Measurements from ENCODE around the gene KCNG2.
"Not testable (repeated sequence)": the region's sequence is repeated elsewhere in the genome, so short reads cannot be mapped to it uniquely, and the experiment has no call there.

KCNG2 gene

DNA sequence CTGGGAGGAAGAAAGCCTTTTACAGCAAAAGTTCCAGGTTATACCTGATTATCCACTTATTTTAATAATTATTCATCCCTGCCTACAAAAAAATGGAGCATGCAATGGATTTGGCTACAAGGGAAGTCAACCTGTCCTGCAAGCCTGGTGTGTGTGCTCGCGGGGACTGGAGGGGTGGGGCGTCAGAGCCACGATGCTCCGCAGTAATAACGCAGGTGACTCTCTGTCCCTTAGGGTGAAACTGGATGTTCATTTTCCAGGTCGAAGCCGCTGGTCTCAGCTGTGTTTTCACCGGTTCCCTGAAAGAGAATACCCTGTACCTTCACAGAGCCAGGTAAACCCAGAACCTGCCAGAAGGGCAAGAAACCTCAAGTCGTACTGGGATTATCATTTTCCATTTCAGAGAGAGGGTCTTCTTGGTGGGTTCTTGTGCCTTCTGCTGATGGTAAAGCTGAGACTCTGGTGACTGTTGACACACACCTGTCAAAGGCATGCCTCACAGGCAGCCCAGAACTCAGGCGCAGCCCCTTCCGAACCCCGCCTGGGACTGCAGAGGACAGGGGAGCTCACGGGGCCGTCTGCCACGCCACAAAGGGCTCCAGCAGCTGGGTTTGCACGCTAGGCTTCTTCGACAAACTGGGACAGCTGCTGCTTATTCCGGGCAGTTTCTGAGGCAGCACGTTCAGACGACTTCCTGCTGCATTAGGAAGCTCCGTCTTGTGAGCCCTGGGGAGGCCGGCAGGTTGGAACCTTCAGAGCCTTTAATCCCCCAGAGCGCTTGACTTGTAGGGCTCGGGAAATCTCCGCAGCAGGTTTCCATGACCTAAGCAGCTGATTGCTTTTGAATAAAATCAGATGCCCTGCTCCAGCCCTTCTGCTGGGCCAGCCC lies 58.6 kb downstream of the KCNG2 start:
- DNase-seq = no peak

DNA sequence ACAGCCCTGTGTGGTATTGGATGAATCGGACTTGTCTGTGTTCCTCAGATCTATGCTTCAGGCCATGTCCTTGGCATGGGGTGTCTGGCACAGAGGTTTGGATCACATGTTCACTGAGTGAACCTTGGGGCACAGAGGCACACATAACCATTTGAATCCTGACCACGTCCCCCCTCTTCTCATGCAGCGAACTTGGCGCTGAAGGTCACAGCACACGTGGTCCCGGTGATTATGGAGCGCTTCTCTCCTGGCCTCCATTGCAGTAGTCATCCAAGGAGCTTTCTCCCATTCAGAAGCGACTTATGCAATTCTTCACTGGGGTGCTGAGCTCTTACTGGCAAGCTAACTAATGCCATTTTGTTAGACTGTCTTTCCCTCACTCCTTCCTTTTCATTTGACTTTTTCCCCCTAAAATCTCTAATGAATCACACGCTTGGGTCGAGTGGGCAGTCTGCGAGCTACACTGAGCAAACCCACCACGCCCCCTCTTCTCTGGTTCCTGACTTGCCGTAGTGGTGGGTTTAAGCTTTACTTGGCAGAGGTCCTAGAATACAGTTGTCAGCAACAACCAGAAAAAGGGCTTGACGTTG lies 59.4 kb downstream of the KCNG2 start:
- DNase-seq = no peak

DNA sequence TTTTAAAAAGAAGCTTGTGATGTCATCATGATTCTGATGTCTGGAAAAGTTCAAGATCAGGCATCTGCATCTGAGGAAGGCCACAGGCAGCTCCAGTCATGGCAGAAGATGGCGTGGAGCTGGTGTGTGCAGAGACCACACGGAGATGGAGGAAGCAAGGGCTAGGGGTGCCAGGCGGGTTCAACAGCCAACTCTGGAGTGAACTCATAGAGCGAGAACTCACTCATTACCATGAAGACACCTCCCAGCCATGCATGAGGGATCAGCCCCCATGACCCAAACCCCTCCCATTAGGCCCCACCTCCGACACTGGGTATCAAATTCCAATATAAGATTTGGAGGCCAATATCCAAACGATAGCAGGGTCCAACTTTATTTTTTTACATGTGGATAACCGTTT lies 61.6 kb downstream of the KCNG2 start:
- DNase-seq = no peak

DNA sequence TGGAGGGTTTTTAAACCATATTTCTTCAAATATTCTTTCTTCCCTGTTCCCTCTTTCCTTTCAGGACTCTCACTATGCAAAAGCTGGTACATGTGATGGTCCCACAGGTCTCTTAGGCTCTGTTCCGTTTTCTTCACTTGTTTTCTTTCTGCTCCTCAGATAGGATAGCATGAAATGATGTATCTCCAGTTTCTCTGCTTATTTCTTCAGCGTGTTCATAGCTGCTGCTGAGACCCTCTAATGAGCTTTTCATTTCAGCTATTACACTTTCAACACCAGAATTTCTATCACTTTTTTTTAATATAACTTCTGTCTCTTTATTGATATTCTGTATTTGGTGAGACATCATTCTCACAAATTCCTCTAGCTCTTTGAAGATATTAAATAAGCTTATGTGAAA lies 63.9 kb downstream of the KCNG2 start:
- DNase-seq = no peak

DNA sequence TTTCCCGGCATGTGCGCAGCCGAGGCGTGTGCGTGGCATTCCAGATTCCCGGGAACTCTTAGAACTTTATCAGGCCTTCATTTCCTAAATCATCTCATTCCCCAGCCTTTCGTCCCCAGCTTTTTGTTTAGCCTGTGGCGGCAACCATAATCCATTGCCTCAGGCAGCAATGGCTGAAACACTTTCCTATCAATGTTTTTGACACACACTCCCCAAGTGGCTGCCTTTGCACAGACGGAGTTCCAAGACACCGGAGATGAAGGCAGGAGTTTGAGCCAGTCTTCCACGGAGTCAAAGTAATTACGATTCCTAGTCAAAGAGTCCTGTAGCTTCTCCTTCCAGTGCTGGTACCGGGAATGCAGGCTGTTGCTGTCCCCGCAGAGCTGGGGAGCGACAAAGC lies 64.8 kb downstream of the KCNG2 start:
- DNase-seq = no peak

DNA sequence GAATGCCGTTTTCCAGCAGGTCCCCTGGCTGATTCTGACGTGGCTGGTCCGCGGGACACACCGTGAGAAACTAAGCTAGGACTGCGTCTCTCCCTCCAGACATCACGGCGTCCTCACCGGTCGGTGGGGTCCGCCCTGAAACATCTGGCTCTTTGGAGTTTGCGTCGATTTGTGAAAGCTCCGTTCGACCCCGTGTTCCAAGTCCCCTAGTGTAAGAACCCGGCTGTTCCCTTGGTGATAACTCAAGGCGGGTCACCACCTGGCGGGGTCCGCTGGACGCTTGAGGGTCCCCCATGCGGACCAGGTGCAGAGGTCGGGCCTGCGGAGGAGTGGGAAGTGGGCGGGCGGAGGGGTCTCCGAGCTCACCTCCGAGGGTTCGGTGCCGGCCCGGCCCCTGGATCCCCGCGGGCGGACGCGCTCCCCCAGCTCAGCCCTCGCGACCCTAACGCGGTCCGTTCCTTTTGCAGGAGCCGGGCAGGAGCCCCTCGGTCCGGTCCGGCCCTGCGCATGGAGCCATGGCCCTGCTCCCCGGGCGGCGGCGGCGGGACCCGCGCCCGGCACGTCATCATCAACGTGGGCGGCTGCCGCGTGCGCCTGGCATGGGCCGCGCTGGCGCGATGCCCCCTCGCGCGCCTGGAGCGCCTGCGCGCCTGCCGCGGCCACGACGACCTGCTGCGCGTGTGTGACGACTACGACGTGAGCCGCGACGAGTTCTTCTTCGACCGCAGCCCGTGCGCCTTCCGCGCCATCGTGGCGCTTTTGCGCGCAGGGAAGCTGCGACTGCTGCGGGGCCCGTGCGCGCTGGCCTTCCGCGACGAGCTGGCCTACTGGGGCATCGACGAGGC lies 65.6 kb downstream of the KCNG2 start:
- no peak for DNase-seq

DNA sequence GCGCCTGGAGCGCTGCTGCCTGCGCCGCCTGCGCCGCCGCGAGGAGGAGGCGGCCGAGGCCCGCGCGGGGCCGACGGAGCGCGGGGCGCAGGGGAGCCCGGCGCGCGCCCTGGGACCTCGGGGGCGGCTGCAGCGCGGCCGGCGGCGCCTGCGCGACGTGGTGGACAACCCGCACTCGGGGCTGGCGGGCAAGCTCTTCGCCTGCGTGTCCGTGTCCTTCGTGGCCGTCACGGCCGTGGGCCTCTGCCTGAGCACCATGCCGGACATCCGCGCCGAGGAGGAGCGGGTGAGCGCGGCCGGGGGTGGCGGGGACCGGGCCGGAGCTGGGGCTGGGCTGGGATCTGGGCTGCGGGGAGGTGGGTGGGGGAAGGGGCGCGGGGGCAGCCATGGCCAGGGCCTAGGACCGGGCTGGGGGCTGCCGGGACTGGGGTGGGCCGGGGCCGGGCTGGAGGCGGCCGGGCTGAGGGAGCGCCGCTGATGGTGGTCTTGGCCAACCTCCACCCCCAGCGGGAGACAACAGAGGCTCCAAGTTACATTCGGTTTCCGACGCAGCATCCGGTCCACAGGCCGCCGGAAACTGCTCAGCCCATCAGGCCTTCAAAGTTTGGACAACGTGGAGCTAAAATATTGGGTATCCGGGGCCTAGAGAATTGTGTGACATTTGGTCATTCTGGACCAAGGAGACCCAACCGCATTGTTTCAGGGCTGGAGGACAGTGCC lies 66.4 kb downstream of the KCNG2 start:
- DNase-seq = no peak

DNA sequence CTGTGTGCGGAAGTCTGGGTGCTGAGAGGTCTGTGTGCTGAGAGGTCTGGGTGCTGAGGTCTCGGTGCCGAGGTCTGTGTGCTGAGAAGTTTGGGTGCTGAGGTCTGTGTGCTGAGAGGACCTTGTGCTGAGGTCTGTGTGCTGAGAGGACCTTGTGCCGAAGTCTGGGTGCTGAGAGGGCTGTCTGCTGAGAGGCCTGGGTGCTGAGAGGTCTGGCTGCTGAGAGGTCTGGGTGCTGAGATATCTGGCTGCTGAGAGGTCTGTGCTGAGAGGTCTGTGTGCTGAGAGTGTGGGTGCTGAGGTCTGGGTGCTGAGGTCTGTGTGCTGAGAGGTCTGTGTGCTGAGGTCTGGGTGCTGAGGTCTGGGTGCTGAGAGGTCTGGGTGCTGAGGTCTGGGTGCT lies 67.2 kb downstream of the KCNG2 start:
- not testable (repeated sequence) for DNase-seq

DNA sequence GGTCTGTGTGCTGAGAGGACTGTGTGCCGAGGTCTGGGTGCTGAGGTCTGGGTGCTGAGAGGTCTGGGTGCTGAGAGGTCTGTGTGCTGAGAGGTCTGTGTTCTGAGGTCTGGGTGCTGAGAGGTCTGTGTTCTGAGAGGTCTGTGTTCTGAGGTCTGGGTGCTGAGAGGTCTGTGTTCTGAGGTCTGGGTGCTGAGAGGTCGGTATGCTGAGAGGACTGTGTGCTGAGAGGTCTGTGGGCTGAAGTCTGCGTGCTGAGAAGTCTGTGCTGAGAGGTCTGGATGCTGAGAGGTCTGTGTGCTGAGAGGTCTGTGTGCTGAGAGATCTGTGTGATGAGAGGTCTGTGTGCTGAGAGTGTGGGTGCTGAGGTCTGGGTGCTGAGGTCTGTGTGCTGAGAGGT lies 68.2 kb downstream of the KCNG2 start:
- DNase-seq = not testable (repeated sequence)

DNA sequence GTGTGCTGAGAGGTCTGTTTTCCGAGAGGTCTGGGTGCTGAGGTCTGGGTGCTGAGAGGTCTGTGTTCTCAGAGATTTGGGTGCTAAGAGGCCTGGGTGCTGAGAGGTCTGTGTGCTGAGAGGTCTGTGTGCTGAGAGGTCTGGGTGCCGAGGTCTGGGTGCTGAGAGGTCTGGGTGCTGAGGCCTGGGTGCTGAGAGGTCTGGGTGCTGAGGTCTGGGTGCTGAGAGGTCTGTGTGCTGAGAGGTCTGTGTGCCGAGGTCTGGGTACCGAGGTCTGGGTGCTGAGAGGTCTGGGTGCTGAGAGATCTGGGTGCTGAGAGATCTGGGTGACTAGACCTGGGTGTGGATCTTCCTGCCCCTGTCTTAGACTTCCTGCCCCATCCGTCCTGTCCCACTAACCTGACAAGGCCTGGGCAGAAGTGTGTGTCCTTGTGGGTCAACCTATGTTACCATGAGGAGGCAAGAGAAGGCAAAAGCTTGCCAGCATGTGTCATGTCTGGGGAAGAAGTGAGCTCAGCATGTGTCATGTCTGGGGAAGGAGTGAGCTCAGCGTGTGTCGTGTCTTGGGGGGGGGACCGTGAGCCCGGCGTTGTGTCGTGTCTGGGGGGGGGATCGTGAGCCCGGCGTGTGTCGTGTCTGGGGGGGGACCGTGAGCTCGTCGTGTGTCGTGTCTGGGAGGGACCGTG lies 69.3 kb downstream of the KCNG2 start:
- DNase-seq = no peak

DNA sequence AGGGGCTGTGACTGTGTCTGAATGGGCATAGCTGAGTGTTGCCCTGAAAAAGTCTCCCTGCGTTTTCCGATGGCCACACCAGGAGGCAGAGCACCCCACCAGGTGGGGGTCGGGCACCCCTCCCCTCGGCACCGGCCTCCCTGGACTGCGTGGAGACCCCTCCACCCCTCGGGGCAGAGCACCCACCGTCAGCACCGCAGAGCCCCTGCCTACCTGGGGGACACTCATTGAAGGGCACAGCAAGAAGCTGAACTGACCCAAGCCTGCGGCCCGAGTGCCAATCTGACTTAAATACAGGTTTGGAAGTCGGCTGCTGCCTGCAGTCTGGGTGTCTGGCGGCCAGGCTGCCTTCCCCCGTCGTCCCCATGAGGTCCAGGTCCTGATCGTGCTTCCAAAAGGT lies 69.9 kb downstream of the KCNG2 start:
- DNase-seq = no peak

DNA sequence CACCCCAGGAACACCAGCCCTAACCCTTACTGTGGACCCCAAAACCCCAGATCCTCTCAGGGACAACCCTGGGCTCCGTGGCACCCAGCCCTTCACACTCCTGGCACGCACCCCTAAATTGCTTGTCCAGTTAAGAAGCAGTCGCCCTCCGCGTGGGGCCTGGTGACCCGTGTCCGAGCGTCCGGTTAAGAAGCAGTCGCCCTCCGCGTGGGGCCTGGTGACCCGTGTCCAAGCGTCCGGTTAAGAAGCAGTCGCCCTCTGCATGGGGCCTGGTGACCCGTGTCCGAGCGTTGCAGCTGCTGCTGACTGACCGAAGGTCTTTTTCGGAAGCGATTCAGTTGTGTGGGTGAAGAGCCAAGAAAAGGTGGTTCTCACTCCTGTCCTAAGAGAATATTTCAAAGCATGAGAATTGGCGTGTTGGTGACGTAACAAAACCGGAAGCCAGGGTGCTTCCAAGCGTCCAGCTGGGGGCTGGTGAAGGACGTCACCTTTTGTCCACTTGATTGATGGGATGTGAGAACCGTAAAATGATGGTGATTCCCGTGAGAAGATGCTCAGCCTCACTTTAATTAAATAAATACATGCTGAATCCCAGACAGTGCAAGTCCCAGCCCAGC lies 70.5 kb downstream of the KCNG2 start:
- no peak for DNase-seq

DNA sequence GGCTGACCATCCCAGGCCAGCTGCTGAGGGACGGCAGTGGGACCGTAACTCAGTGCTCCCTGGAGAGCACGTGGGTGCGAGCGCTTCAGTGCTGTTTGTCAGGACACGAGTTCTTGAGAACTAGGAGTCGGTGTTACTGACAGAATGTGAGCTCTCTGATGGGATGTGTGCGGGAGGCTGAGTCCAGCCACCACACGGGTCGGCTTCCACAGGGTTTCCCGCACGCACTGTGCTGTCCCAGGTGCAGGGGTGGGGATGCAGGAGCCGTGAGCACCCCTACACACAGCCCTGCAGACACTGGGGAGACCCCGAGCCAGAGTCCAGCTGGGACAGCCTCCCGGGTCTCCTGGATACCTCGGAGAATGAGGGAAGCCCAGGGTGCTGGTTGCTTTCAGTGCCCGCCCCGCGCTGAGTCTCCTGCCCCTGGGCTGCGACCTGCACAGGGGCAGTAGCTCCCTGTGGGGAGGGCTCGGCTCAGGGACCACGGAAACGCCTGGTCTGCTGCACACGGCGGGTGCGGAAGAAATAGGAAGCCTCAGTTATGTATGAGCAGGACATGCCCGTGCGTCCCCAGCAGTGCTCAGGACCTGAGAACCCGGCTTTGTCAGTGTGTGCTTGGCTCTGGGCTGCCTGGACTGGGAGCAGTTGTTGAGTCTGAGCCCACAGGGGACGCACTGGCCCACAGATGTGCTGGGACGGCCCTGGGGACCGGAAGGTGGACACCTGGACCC lies 71.2 kb downstream of the KCNG2 start:
- DNase-seq = no peak

DNA sequence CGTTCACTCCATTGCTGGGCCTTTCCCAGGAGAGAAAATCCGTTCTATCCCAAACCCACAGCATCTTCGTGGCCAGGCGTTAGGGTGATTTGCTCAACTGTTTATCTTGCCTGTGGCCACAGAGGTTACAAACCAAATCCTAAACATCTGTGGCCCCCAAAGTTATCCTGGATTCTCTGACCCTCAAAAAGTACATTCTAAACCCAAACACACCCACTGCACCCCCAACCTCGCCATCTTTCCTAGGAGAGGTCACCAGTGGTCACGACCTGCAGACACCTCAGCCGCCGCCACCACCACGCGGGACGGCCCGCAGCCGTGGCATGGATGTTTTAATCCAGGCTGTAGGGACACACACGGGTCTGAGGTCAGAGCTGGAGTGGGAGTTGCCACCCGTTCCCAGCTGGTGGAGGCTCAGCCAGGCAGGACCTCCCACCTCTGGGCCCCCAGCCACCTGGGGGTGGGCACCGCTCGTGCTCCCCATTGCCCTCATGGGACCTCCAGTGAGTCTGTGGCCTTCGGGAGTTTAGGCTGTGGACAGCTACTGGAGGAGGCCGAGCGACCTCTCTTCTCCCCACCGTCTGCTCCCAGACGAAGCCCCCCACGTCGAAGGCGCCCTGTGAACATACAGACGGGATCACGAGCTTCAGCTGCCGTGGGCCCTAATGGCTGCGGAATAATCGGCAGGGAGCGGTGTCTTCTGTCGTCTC lies 72.0 kb downstream of the KCNG2 start:
- no peak for DNase-seq

DNA sequence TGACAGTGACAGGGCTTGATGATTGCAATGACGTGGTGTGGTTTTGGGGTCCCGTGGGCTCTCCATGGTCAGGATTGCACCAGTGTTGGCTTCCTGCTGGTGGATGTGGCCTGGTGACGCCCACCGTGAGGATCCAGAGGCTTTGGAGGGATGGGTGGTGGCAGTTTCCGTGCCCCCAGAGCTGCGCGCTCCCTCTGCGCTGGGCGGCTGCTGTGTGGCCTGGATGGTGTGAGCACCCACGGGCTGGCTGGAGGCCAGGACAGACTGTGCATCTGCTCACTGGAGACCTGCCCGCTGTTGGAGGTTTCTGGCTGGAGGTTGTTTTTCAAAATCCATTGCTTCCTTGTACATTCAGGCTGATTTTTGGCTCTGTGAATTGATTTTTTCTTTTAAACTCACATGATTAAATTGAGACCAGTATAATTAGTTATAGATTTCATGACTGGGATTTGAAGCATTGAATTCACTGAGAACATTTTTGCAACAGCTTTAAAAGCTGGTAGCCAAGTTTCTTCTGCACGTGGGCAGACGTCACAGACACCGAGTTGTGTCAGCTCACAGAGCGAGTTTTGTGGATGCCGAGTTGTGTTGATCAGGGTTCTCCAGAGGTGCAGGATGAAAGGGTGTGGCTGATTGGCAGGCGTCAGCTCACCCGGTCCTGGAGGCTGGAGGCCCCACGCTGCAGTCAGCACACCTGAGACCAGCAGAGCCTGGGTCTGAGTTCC lies 72.7 kb downstream of the KCNG2 start:
- DNase-seq = no peak

DNA sequence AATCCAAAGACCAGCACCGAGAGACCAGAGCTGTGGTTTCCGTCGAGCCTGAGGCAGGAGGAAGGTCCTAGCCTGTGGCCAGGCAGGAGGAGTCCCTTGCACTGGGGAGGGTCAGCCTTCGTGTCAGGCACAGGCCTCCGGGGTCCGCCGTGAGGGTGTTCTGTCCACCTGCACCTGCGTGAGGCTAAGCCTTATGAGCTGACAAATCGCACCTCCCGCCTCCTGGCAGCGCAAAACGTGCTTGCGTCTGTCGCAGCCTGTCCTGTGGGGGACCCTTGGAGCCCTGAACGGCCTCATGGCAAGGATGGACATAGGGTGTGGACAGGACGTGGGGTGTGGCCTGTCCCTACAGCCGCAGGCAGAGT lies 73.3 kb downstream of the KCNG2 start:
- no peak for DNase-seq

DNA sequence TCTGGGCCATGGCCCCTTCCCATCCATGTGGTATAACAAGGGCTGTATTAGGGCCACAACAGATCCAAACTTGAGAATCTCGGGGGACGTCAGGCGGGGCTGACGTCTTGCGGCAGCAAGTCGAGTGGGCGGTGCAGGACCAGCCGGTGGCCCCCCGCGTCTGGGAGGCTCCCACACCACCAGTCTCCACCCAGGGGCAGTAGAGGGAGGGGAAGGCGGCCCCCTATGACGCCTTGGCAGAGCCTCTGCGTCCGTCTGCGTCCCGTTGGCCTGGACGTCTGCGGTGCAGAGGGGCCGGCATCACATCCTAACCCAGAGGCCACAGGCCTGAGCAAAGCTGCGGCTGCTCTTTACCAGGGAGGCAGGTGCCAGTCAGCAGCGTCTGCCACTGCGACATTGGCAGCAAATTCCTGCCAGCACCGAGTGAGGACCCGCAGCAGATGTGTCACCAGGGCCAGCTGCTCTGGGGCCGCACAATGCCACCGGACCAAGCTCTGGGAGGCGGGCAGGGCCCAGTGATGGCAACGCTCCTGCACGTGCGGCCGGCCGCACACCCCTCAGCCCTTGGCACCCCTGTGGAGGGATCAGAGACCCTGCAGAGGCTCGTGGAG lies 73.8 kb downstream of the KCNG2 start:
- DNase-seq = no peak

DNA sequence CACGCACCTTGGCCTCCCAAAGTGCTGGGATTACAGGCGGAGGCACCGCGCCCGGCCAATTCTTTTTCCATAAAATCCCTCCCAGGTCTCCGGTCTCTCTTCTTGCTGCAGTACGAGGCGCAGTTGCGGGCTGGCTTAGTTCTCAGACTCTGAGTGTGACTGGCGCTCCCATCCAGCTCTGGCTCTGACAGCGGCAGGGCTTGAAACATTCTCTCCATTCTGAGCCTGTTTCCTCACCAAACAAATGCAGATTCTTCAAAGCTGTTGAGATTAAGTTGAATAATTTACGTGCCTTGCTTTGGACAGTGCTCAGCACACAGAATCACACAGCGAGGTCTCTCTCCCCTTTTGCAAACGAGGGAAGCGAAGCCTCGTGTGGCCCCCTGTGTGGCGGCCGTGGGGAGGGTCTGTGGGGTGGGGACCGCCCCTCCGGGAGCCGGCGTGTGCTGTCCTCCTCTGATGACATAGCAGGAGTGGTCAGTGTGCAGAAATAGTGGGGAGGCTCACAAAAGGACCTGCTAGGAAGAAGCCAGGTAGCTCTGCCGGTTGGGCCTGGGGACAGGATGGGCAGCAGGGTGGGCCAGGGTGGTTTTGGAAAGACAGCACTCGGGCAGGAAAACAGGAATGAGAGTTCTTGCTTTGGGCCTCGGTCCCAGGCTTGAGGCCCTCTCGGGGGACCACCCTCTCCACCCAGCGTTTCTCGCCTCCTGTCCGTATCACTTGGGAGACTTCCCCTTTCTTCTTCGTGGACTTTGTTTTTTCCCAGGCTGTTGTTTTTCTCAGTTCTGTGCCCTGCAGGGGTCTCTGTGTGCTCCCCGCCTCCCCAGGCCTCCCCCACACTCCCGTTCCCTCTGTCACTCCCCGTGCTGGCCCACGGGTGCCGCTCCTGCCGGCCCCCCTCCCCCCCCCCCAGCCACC lies 75.0 kb downstream of the KCNG2 start:
- DNase-seq = no peak

All from activated gamma-delta T cell treated with Interleukin-2 at 50 U/mL for 16 hours (primary cell).